A549 (cell line): ENCODE measurements around the gene FBLN5. TPM values are rescaled to one million over a fixed set of nuclear protein-coding genes. Genes with fewer than 3 reads are reported as not detected.

ENCODE experiments used
- ATAC-seq, 2 experiments: fragments of 200-7000 bp in 1 of 2; fragments of >200 bp in 1 of 2; cut with Nextera tagmentation in 1 of 2; cut with Tn5 transposase in 1 of 2; 3 replicates each; pipeline versions ENCODE4 v1.8.0 to v1.9.1; 2018 to 2020; ENCODE audit warnings: mild to moderate bottlenecking in 1 of 2, moderate library complexity in 1 of 2
- CTCF ChIA-PET: fragments of 300-600 bp; sonication (Branson Sonifier 250); formaldehyde crosslinking; extraction: SDS; loops from one replicate; lab custom pipeline; 2021; ENCODE audit warnings: antibody characterized with exemption, inconsistent platforms; lab: Yijun Ruan, JAX
- POLR2A ChIA-PET: fragments of 350-600 bp; formaldehyde crosslinking; extraction: SDS; loops from one replicate; lab custom pipeline; 2021; ENCODE audit warnings: antibody characterized with exemption, inconsistent platforms; lab: Yijun Ruan, JAX
- DNase-seq, 2 experiments: peaks; one replicate each; pipeline versions ENCODE4 v3.0.0 to v3.0.0-alpha.2; 2011 to 2016; ENCODE audit warnings: low read depth in 1 of 2, low spot score in 1 of 2
- FAIRE-seq: peaks from 2 replicates; lab custom pipeline; 2011; peaks lifted over from hg19 to GRCh38; lab: Jason Lieb, UNC
- H3K27ac ChIP-seq, 2 experiments: fragments of >200 bp; sonication (Bioruptor Twin); formaldehyde crosslinking; 3 replicates each; pipeline ENCODE4 v1.5.1; 2016 to 2017
- H3K4me1 ChIP-seq: fragments of >200 bp; sonication (Bioruptor Twin); formaldehyde crosslinking; 3 replicates; pipeline ENCODE4 v1.6.1; 2016
- H3K4me2 ChIP-seq: fragments of >200 bp; sonication (Bioruptor Twin); formaldehyde crosslinking; 3 replicates; pipeline ENCODE4 v1.6.1; 2016
- H3K4me3 ChIP-seq: fragments of >200 bp; sonication (Bioruptor Twin); formaldehyde crosslinking; 3 replicates; pipeline ENCODE4 v1.5.1; 2016
- H3K9me3 ChIP-seq: fragments of >200 bp; sonication (Bioruptor Twin); formaldehyde crosslinking; 3 replicates; pipeline ENCODE4 v1.6.1; 2016
- CBX2 ChIP-seq: fragments of 200-600 bp; sonication (generic); IDR thresholded peaks from 2 replicates; pipeline ENCODE4 v1.6.1; 2016; ENCODE audit warnings: low read depth, mild to moderate bottlenecking, borderline replicate concordance
- CHD2 ChIP-seq: fragments of 150-350 bp; IDR thresholded peaks from 2 replicates; pipeline ENCODE4 v1.6.1; 2014; ENCODE audit warnings: low read length; ENCODE audit not compliant: partially characterized antibody
- EHF ChIP-seq: fragments of 250-450 bp; sonication (Bioruptor Pico); IDR thresholded peaks from 2 replicates; pipeline ENCODE4 v1.5.0; 2020; ENCODE audit warnings: mild to moderate bottlenecking
- EHMT2 ChIP-seq: fragments of 200-600 bp; sonication (generic); IDR thresholded peaks from 2 replicates; pipeline ENCODE4 v1.6.1; 2016; ENCODE audit warnings: antibody characterized with exemption, low read depth, mild to moderate bottlenecking, moderate library complexity
- FOSL2 ChIP-seq, 2 experiments: fragments of 450-650 bp in 1 of 2; fragments of >200 bp in 1 of 2; sonication (Bioruptor Twin) in 1 of 2; formaldehyde crosslinking; IDR thresholded peaks; 2 replicates each; pipeline versions ENCODE4 v1.5.0 to v1.6.1; 2016 to 2020; ENCODE audit warnings: mild to moderate bottlenecking in 1 of 2, moderate library complexity in 1 of 2
- FOXS1 ChIP-seq: fragments of 250-450 bp; sonication (Bioruptor Pico); IDR thresholded peaks from 2 replicates; pipeline ENCODE4 v1.5.0; 2020; ENCODE audit warnings: mild to moderate bottlenecking, moderate library complexity
- HDAC2 ChIP-seq: fragments of 200-600 bp; sonication (generic); IDR thresholded peaks from 2 replicates; pipeline ENCODE4 v1.6.1; 2016
- HOXB13 ChIP-seq: fragments of 250-450 bp; sonication (Bioruptor Pico); IDR thresholded peaks from 2 replicates; pipeline ENCODE4 v1.5.0; 2020; ENCODE audit warnings: low read depth, mild to moderate bottlenecking, moderate library complexity
- HOXB5 ChIP-seq: fragments of 250-450 bp; sonication (Bioruptor Pico); IDR thresholded peaks from 2 replicates; pipeline ENCODE4 v1.5.0; 2020; ENCODE audit warnings: mild to moderate bottlenecking, moderate library complexity
- JUN ChIP-seq, 2 experiments: fragments of >200 bp; sonication (Bioruptor Twin); formaldehyde crosslinking; IDR thresholded peaks; 2 replicates in 1 of 2; 3 replicates in 1 of 2; pipeline ENCODE4 v1.6.1; 2016 to 2017
- JUNB ChIP-seq: fragments of >200 bp; sonication (Bioruptor Twin); formaldehyde crosslinking; IDR thresholded peaks from 2 replicates; pipeline ENCODE4 v1.6.1; 2016
- KDM1A ChIP-seq: fragments of 200-600 bp; sonication (generic); IDR thresholded peaks from 2 replicates; pipeline ENCODE4 v1.6.1; 2016; ENCODE audit warnings: low read depth, mild to moderate bottlenecking
- MAFK ChIP-seq: fragments of 450-650 bp; IDR thresholded peaks from 2 replicates; pipeline ENCODE4 v1.6.1; 2014; ENCODE audit not compliant: partially characterized antibody
- MYC ChIP-seq: IDR thresholded peaks from 2 replicates; pipeline ENCODE4 v1.6.1; 2012; ENCODE audit warnings: mild to moderate bottlenecking, inconsistent platforms, low read length, improper control_type of control experiment, borderline replicate concordance
- NFE2L2 ChIP-seq: fragments of 150-350 bp; conservative IDR thresholded peaks from 2 replicates; pipeline ENCODE4 v1.6.1; 2014; ENCODE audit warnings: low read length
- NPAS2 ChIP-seq: fragments of 250-450 bp; sonication (Bioruptor Pico); IDR thresholded peaks from 2 replicates; pipeline ENCODE4 v1.8.0; 2022; ENCODE audit warnings: mild to moderate bottlenecking, moderate library complexity, borderline replicate concordance
- NR3C1 ChIP-seq: fragments of >200 bp; sonication (Bioruptor Twin); formaldehyde crosslinking; IDR thresholded peaks from 3 replicates; pipeline ENCODE4 v1.6.1; 2017
- POLR2A ChIP-seq: IDR thresholded peaks from 2 replicates; pipeline ENCODE4 v1.6.1; 2012; ENCODE audit warnings: mild to moderate bottlenecking, low read length
- RNF2 ChIP-seq: fragments of 200-600 bp; sonication (generic); IDR thresholded peaks from 2 replicates; pipeline ENCODE4 v1.6.1; 2016; ENCODE audit warnings: low read depth, mild to moderate bottlenecking, antibody characterized with exemption, moderate library complexity, borderline replicate concordance
- SMC3 ChIP-seq: fragments of >200 bp; sonication (Bioruptor Twin); formaldehyde crosslinking; IDR thresholded peaks from 3 replicates; pipeline ENCODE4 v1.6.1; 2018; ENCODE audit warnings: inconsistent platforms
- SREBF2 ChIP-seq: fragments of 450-650 bp; IDR thresholded peaks from 2 replicates; pipeline ENCODE4 v1.6.1; 2014; ENCODE audit warnings: mild to moderate bottlenecking, moderate library complexity
- TP53 ChIP-seq: fragments of 250-450 bp; sonication (Bioruptor Pico); IDR thresholded peaks from 2 replicates; pipeline ENCODE4 v1.5.0; 2021; ENCODE audit warnings: mild to moderate bottlenecking, moderate library complexity
- ZC3H11A ChIP-seq: fragments of 450-650 bp; IDR thresholded peaks from 2 replicates; pipeline ENCODE4 v1.6.1; 2014; ENCODE audit warnings: antibody characterized with exemption, mild to moderate bottlenecking
- WGBS: methylation state at CpG from one replicate; pipeline ENCODE4 v1.1.6; 2017; ENCODE audit errors: missing lambda C conversion rate; 5-methylcytosine and 5-hydroxymethylcytosine counted together
- polyA plus RNA-seq, 4 experiments: library from polyadenylated mRNA; depleted of rRNA in 3 of 4; stranded (reverse); fragments of >200 nt; fragmentation: RNase III in 1 of 4; extraction: RNeasy Plus Mini Kit Qiagen cat#74134 plus additional on column Dnase treatment in 1 of 4; gene quantifications; 2 replicates in 3 of 4; 3 replicates in 1 of 4; pipeline ENCODE4 v1.2.3, GENCODE V29; 2011 to 2017
- TF ChIP-seq, protein P1 (sequence below): fragments of 200-600 bp; sonication (generic); IDR thresholded peaks from 2 replicates; pipeline ENCODE4 v1.6.1; 2016; ENCODE audit warnings: antibody characterized with exemption, mild to moderate bottlenecking, moderate library complexity
- TF ChIP-seq, protein P2 (sequence below): IDR thresholded peaks from 2 replicates; pipeline ENCODE4 v1.6.1; 2012
- TF ChIP-seq, protein P3 (sequence below): fragments of 250-450 bp; sonication (Bioruptor Pico); IDR thresholded peaks from 2 replicates; pipeline ENCODE4 v1.5.0; 2020; ENCODE audit warnings: low read depth, mild to moderate bottlenecking, moderate library complexity

FBLN5 gene
- polyA plus RNA-seq, 2 of the 4 experiments (the other 2 are of a cell fraction): 0.88 to 1.3 TPM

DNA sequence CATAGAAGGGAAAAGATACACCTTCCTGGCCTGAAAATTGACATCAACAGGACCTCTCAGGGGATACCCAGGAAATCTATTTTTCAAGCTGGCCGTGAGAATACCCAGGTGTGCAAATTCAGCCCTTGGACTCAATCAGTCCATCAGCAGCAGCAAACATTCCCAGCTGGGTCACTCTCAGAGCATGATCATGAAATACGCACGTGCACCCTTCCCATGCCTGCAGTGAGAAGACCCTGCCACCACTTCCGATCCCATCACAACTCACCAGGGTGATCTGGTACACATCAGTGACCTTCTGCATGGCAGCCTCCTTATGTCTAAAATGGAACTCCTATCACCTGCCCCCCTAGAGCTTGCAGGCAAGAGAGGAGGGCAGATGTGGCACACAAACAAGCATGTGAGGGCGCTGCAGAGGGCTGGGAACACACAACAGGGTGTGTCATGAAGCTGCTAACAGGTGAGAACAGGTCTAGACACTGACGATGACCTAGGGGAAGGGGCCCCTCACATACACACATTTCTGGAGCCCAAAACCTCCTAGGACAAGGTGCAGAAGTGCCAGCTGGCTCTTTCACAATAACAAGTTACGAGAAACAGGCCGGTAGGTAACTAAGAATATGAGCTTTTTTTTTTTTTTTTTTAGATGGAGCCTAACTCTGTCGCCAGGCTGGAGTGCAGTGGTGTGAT, 42.4 kb downstream of the FBLN5 start:
- no peak for TF ChIP-seq NFE2L2
- TF ChIP-seq SMC3: no peak
- TF ChIP-seq NPAS2: no peak
- TF ChIP-seq HOXB13 (CRISPR knock-in tag): no peak
- no peak for TF ChIP-seq POLR2A
- TF ChIP-seq, protein P1, sequence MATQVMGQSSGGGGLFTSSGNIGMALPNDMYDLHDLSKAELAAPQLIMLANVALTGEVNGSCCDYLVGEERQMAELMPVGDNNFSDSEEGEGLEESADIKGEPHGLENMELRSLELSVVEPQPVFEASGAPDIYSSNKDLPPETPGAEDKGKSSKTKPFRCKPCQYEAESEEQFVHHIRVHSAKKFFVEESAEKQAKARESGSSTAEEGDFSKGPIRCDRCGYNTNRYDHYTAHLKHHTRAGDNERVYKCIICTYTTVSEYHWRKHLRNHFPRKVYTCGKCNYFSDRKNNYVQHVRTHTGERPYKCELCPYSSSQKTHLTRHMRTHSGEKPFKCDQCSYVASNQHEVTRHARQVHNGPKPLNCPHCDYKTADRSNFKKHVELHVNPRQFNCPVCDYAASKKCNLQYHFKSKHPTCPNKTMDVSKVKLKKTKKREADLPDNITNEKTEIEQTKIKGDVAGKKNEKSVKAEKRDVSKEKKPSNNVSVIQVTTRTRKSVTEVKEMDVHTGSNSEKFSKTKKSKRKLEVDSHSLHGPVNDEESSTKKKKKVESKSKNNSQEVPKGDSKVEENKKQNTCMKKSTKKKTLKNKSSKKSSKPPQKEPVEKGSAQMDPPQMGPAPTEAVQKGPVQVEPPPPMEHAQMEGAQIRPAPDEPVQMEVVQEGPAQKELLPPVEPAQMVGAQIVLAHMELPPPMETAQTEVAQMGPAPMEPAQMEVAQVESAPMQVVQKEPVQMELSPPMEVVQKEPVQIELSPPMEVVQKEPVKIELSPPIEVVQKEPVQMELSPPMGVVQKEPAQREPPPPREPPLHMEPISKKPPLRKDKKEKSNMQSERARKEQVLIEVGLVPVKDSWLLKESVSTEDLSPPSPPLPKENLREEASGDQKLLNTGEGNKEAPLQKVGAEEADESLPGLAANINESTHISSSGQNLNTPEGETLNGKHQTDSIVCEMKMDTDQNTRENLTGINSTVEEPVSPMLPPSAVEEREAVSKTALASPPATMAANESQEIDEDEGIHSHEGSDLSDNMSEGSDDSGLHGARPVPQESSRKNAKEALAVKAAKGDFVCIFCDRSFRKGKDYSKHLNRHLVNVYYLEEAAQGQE: no peak
- TF ChIP-seq JUN (IDR thresholded peaks at IDR 0.05): no peak
- no peak for TF ChIP-seq CBX2
- no peak for TF ChIP-seq MYC
- TF ChIP-seq, protein P2, sequence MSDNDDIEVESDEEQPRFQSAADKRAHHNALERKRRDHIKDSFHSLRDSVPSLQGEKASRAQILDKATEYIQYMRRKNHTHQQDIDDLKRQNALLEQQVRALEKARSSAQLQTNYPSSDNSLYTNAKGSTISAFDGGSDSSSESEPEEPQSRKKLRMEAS: no peak
- Histone ChIP-seq H3K9me3 (no peaks in the 10 kb centered on the region), H3K4me1 (no peaks in the 10 kb centered on the region; the same call in 2 of the 3 replicates), H3K4me2 (no peak overlapping the region), H3K27ac (no peak overlapping the region), H3K4me3 (no peak overlapping the region)
- DNase-seq (no peak), ATAC-seq (no peak), FAIRE-seq (no peak)
- 91% methylated on average over 9 of the region's 9 CpGs for WGBS
- CTCF ChIA-PET: interaction anchor here (0.7 to 1.6 kb wide), 2 partner anchors 9 to 13 kb away, joined by 3 to 4 read pairs; no protein-coding TSS in a partner anchor
- POLR2A ChIA-PET: no interaction called here

DNA sequence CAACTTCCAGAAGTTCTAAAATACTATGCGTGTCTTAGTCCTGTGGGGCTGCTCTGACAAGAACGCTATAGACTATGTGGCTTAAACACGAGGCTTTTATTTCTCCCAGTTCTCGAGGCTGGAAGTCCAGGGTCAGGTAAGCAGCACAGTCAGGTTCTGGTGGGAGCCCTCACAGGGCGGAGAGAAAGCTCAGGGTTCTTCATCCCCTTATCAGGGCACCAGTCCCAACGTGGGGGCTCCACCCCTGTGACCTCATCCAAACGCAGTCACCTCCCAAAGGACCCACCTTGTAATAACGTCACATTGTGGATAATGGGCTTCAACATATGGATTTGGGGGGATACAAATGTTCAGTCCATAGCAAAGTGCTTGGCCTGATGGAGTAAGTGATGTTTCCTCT, 43.0 kb downstream of the FBLN5 start:
- H3K9me3 ChIP-seq: no peaks in the 10 kb centered on the region
- H3K4me1 ChIP-seq: no peaks in the 10 kb centered on the region; the same call in 2 of the 3 replicates
- TF ChIP-seq EHMT2 (no peak), EHF (CRISPR knock-in tag) (no peak), FOSL2 (IDR thresholded peaks at IDR 0.05) (no peak), FOSL2 (CRISPR knock-in tag; IDR thresholded peaks at IDR 0.05) (no peak), HOXB5 (CRISPR knock-in tag) (no peak), HDAC2 (no peak), SREBF2 (no peak), TP53 (CRISPR knock-in tag) (no peak), ZC3H11A (no peak), RNF2 (no peak), MAFK (no peak), NR3C1 (no peak), FOXS1 (CRISPR knock-in tag) (no peak), CHD2 (no peak), NFE2L2 (no peak), KDM1A (no peak), JUNB (no peak)
- TF ChIP-seq, protein P2: no peak
- TF ChIP-seq, protein P3, sequence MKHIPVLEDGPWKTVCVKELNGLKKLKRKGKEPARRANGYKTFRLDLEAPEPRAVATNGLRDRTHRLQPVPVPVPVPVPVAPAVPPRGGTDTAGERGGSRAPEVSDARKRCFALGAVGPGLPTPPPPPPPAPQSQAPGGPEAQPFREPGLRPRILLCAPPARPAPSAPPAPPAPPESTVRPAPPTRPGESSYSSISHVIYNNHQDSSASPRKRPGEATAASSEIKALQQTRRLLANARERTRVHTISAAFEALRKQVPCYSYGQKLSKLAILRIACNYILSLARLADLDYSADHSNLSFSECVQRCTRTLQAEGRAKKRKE (CRISPR knock-in tag): no peak
- 77% methylated on average over 7 of the region's 8 CpGs for WGBS
- ATAC-seq (no peak), FAIRE-seq (no peak), DNase-seq (no peak)
- no peak overlapping the region for H3K27ac ChIP-seq
- H3K4me2 ChIP-seq: no peak overlapping the region
- ChIA-PET POLR2A (no interaction called here), CTCF (interaction anchor here (1.6 kb wide), 1 partner anchor 12 kb away, joined by 4 read pairs; no protein-coding TSS in a partner anchor)
- no peak overlapping the region for H3K4me3 ChIP-seq
